HG02642 (cell line): ENCODE measurements around the gene PLLP.
"Not testable (repeated sequence)": the region's sequence is repeated elsewhere in the genome, so short reads cannot be mapped to it uniquely, and the experiment has no call there.

ENCODE experiments used
- ATAC-seq: cut with Tn5 transposase; IDR thresholded peaks from one replicate; pipeline ENCODE4 v1.9.1; 2021; ENCODE audit warnings: mild to moderate bottlenecking; ENCODE audit not compliant: unreplicated experiment, poor library complexity

PLLP gene

DNA sequence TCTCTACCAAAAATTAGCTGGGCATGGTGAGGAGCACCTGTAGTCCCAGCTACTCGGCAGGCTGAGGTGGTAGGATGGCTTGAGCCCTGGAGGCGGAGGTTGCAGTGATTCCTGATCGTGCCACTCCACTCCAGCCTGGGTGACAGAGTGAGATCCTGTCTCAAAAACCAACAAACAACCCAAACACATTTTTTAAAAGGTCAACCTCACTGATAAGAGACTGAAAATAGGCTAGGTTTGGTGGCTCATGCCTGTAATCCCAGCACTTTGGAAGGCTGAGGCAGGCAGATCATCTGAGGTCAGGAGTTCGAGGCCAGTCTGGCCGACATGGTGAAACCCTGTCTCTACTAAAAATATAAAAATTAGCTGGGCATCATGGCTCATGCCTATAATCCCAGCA lies 8.5 kb downstream of the PLLP start:
- not testable (repeated sequence) for ATAC-seq

DNA sequence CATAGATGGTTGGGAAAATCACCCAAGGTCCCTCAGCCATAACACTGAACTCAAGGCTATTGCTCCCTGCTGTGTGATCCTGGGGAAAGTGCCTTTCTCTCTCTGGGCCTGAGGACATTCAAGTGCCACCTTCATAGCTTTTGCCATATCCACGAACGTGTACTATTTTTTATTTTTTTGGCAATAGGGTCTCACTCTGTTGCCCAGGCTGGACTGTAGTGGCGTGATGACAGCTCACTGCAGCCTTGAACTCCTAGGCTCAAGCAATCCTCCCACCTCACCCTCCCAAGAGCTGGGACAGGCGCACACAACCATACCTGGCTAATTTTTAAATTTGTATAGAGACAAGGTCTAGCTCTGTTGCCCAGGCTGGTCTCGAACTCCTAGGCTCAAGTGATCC lies 10.6 kb downstream of the PLLP start:
- no peak for ATAC-seq

DNA sequence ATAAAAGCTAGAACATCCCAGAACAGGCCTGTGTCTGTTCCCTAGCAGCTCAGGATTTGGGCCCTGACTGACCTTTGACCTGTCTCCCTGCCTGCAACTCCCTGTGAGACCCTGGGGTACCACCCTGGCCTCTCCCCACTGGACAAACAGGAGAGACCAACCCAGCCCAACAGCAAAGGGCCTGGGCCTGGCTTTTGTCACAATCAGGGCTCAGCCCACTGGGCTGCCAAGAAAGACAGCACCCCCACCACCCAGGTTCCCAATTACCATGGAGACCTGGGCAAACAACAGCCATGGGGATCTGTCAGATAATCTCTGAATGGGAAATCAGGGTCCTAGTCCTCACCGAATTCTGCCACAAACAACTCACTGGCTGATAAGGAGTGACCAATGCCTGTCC lies 11.1 kb downstream of the PLLP start:
- no peak for ATAC-seq

DNA sequence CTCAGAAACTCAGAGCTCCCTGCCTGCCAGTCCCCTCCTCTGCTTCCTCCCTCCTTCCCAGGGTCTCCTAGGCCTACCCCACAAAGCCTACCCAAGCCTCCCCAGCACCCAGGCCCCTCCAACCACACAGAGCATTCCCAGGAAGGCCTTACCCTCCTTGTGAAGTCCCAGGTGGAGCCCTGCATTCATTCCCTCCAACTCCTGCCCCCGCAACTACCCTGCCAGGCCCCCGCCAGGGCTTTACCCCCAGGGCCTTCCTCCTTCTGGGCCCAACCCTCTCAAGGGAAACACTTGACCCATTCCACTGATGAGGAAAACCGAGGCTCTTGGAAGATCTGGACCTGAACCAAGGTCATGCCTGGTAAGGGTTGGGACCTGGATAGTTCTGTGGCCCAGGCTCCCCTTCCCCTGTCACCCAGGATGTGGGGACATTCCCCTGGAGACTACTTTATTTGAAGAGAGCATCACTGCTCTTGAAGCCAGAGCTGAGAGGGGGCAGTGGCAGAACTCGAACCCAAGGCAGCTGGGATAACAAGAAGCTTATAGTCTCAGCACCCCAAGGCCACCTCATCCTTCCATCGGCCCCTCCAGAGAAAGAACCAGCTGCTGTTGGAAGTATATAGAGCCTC lies 12.5 kb downstream of the PLLP start:
- no peak for ATAC-seq

DNA sequence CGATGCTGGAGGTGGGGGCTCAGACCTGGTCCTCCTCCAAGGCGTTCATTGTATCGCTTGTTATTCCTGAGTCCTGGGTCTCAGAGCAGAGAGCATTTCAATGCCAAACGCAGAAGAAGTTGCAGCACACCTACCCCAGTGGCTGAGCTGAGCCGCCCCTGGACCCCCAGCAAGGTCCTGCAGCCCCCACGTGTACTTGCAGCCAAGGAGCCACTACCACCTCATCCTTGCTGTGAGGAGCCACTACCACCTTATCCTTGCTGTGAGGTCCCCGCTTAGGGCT lies 13.5 kb downstream of the PLLP start:
- ATAC-seq: no peak

DNA sequence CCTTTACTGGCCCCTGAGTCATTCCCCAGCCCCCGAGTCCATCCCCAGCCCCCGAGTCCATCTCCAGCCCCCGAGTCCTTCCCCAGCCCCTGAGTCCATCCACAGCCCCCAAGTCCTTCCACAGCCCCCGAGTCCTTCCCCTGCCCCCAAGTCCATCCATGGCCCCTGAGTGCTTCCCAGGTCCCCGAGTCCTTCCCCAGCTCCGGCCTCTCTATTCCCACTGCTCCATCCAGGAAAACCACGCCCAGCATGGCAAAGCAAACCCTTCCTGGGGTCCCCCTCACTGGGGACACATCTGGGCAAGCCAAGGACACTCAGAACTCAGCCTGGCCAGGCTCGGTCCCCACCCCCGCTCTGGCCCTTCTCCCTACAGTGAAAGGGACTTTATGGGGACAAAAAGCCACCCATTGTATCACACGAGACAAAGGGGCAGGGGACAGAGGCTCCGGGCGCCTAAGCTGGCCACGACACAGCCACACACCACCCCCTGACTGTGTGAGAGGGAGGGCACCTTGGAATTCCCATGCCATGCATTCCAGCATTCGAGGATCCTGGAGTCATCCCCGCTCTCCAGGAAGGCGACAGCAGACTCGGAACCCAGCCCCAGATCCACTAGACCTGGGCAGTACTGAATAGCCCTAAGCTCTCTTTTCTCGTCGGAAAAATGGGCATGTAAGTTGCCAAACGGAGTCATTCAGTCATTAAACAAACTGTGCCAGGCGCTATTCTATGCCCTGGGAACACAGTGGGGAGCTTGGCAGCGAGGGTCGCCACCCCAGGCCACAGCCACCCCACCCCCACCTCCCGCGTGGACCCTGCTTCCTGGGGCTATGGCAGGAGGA lies 14.0 kb downstream of the PLLP start:
- no peak for ATAC-seq

DNA sequence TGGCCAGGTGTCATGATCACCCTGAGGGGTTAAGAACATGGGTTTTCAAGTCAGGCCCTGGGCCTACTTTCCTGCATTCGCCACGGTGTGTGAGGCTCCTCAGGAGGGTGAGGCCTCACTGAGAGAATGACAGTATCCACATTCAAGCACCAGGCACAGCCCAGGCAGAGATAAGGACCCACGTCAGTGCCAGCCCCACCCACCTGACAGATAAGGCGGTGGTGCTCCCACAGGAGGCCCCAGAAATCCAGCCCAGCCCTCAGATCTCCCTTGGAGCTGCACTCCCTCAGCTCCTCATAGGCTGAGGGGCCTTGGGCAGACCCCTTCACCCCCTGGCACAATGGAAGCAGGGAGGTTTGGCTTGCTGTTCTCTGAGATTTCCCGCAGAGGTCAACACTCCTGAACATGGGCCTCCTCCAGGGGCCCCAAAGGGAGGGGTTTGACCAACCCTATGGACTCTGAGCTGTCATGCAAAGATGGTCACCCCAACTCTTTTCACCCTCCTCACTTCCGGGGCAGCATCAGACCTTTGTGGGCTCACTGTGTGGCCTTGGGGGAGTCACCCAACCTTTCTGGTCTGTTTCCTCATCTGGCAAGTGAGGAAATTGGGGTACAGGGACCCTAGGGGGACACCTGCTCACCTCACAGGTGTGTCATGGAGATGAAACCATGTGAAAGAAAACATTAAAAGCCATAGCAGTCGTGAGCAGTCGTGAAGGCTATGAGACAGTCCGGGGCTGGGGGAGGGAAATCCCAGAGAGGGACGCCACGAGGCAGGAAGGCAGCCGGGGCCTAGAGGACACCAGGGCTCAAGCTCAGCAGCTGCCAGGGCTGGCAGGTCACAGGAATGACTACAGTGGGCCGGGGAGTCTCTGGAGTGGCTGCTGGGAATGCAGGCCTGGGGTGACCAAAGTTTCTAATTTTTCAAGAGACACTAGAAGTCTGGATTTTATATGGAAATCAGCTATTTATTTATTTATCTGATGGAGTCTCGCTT lies 15.4 kb downstream of the PLLP start:
- ATAC-seq: no peak

DNA sequence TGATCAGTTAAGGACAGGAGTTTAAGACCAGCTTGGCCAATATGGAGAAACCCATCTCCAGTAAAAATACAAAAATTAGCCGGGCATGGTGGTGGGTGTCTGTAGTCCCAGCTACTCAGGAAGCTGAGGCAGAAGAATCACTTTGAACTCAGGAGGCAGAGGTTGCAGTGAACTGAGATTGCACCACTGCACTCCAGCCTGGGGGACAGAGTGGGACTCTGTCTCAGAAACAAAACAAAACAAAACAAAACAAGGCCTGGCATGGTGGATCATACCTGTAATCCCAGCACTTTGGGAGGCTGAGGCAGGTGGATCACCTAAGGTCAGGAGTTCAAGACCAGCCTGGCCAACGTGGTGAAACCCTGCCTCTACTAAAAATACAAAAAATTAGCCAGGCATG lies 17.1 kb downstream of the PLLP start:
- ATAC-seq: not testable (repeated sequence)

DNA sequence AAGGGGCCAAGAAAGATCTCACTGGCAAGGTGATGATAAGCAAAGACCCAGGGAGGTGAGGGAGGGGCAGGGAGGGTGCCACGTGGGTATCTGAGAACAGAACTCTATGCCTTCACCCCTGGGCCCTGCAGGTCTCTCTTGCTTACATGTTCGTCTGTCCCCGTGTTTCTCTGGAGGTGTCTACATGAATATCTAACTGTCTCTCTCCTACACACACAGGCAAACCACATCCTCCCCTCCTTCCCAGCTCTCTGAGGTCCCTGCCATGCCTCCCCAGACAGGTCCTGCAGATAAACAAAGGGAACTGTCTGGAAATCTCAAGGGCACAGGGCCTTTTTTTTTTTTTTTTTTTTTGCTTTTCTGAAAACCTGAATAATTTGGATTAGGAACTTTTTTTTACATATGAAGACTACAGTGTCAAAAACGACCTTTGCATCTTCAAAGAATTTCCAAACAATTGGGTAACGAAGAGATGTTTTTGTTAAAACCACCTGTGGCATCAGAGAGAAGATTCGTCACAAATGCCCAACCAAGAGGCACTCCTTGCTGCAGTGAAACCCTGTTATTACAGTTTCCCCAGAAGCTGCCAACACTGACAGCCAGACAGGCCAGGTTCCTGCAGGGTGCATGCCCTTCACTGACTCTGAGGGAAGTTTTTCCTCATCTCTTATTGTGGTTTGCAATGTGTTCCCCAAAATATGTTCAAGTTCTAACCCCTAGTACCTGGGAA lies 17.8 kb downstream of the PLLP start:
- no peak for ATAC-seq

DNA sequence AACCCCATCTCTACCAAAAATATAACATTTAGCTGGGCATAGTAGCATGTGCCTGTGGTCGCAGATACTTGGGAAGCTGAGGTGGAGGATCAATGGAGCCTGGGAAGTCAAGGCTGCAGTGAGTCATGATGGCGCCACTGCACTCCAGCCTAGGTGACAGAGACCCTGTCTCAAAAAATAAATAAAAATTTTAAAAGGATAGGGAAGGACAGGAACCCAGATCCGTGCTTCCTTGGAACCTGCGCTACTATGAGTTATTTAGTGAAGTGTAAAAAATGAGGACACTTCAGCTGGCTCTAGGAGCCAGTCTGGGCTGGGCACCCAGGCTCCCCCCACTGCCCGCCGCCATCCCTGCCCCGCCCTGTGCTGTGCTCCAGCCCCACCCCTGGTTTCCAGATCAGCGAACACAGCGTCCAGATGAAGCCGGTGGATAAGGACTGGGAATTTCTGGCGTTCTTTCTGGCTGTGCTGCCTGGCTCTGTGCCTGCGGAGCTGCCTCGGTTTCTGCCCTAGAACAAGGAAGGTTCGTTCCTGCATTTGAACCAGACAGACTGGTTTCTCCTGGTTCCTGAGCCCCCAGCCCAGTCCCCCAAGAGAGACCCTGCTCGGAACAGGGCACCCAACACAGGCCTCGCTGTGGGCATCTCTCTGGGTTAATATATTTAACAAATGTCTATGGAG lies 18.5 kb downstream of the PLLP start:
- ATAC-seq: no peak

DNA sequence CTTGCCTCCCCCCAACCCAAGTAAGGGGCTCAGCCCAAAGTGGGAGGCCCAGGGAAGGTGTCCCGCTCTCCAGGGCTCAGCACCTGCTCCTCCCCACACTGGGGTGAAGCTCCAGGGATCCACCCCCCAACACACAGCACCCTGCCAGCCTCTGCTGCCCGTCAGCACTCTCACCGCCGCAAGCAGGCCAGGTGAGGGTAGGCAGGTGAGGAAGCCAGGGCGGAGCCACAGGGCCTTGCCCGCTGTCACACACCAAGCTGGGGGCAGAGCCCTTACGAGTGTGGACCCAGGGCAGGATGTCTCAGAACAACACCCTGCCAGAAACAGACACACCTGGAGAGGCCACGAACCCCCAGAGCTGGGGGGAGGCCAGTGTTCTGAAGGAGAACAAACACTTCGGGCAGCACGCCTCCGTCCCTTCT lies 19.5 kb downstream of the PLLP start:
- ATAC-seq: no peak

DNA sequence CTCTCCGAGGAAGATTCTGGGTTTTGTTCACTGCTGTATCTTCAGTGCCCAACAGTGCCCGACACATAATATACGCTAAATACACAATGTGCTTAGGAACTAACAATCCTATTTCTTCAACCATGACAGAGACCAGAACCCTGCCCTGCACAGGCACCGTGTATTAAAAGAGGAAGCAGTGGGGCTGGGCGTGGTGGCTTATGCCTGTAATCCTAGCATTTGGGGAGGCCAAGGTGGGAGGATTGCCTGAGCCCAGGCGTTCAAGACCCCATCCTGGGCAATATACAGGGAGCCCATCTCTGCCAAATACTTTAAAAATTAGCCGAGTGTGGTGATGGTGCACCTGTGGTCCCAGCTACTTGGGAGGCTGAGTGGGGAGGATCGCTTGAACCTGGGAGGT lies 20.1 kb downstream of the PLLP start:
- ATAC-seq: no peak

DNA sequence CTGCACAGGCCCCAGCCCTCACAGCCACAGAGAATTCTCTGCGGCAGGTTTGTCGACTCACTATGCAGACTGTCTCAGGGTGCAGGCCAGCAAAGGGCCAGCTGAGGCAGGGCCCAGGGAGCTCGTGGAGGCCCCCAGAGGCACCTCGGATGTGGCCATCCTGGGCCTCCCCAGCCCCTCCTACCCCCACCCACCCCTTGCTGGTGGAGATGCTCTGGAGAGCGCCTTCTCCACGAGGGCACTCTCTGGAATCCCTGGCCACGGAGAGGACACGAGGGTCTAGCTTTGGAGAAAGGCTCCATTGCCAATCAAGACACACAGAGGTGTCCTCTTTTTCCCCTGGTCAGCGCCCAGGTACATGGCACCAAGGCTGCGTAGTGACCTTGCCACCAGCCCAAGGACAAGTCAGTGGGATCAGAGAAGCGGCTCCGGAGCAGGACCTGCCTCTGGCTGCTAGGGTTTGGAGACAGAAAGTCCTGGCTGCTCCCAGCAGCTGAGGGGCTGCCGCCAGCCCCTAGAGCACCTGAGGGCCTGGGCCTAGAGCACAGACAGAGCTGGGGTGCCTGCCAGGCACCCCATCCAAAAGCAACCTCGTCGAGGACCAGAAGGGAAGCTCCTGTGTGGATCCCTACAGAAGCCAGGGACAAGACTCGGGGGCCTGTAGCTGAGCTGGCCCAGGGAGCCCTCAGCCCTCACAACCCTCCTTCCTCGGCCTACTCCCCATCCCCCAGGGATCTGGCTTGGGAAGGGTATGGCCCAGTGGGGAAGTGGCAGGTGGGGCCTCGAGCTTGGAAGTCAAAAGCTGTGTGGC lies 20.7 kb downstream of the PLLP start:
- no peak for ATAC-seq

DNA sequence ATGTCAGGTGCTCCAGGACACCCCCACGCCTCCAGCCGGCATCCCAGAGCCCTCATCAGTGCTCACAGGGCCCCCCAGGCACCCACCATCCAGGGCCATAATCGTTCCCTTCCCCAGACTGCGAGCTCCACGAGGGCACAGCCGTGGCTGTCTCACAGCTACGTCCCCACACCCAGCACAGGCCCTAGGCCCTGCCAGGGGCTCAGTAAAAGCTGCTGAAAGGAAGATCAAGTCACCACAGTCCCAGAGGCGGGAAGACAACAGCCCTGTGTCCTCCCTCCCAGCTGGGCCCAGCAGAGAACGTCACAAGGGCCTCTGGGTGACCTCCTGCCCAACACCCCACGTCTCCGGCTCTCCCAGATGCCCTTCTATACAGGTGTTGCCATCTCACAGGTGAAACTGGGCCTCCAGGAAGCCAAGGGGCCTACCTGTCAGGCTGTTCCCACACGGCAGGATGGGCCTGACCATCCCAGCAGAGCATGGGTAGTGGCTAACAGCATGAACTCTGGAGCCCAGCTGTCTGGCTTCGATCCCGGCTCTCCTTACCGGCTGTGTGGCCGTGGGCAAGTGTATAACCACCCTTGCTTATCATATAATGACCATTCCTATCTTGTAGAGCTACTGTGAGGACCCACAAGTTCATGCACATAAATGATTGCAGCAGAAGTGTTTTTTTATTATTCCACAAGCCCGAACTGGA lies 21.5 kb downstream of the PLLP start:
- no peak for ATAC-seq

DNA sequence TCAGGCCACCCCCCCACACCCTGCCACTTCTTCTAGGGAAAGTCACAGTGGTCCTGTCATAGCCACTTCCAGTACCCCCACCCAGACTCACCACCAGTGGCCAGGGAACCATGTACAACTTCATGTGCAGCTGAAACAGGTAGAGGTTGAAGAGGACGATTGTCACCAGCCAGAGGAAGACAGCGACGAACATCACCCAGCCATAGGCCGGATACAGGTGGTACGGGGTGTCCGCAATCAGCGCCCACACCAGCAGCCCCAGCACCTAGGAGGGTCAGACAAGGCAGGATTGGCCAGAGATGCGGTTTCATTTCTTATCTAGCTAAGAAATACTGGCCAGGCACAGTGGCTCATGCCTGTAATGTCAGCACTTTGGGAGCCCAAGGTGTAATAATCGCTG lies 22.7 kb downstream of the PLLP start:
- no peak for ATAC-seq

DNA sequence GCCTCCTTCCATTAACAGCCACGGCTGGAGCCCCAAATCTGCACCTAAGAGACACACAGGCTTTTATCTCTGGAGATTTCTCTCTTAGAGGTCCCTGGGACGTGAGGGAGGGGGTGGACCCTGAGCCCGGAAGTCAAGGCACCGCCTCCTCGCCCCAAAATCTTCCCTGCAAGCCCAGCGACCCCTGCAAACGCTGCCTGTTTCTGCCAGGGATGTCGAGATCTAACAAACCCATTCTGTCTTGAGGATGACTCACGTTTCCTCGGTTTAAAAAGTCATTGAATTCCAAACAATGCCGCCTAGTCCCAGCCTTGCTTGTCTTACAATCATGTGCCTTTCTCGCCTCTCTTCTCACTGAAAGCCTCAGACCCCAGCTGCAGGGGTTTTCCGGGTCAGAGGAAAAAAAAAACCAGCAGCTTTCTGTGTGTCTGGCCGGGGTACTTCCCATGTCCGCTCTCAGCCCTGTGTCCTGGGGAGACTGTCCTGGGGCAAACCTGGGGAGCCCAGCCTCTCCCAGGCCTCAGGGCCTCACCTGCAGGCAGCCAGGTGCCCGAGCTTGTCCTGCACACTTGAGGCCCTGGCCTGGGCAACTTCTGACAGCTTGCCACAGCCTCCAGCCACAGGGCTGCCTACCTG lies 24.1 kb downstream of the PLLP start:
- ATAC-seq: no peak

DNA sequence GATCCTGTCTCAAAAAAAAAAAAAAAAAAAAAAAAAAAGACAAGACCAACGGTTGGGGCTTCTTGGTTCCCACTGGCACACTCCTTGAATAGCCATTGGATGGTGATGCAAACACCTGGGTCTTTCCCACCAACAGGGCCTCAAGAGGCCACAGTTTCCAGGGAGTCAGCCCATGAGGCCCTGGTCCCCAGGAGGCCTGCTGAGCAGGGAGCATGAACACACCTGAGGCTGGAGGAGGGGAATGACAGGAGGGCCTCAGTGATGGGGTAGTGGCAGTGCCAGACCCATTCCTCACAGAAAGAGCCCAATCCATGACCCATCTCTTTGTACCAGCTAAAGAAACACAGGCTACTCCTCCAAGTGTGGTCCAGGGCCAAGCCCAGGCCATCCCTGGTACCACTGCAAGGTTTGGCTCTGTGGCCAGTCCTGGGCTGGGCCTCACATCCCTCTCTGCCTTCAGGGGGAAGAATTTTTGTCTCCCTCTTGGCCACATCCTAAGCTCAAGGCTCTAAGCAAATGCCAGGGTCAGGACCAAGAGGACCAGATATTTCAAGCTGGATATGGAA lies 25.5 kb downstream of the PLLP start:
- ATAC-seq: no peak
